SK-N-DZ (cell line): ENCODE data around the gene CCNF.

Experiments used
- DNase-seq: peaks from one replicate; pipeline ENCODE4 v3.0.0-alpha.2; 2015; ENCODE audit warnings: low spot score

Gene CCNF

DNA sequence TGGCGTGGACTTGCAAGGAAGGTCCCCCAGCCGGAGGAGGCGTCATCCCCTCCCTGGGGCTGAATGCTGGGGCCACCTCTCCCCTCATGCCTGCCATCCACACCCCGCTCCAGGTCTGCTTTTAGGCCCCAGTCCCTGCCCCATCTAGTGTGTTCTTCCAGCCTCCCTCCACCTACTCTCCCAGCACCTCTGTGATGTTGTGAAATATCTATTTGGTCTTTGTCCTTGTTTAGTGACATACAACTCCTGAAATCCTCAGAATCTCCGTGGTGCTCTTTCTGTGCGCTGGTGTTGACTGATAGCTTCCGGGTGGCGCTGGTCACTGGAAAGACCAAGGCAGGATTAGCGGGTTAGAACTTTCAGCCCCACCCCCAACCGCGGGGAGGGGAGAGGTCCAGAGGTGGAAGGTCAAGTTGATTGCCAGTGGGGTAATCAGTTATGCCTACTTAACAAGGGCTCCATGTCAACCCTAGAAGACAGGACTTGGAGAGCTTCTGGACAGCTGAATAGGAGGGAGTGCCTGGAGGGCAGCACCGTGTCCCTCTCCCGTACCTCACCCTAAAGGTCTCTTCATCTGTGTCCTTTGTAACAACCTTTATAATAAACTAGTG lies 55.8 kb downstream of the CCNF start:
- no peak for DNase-seq

DNA sequence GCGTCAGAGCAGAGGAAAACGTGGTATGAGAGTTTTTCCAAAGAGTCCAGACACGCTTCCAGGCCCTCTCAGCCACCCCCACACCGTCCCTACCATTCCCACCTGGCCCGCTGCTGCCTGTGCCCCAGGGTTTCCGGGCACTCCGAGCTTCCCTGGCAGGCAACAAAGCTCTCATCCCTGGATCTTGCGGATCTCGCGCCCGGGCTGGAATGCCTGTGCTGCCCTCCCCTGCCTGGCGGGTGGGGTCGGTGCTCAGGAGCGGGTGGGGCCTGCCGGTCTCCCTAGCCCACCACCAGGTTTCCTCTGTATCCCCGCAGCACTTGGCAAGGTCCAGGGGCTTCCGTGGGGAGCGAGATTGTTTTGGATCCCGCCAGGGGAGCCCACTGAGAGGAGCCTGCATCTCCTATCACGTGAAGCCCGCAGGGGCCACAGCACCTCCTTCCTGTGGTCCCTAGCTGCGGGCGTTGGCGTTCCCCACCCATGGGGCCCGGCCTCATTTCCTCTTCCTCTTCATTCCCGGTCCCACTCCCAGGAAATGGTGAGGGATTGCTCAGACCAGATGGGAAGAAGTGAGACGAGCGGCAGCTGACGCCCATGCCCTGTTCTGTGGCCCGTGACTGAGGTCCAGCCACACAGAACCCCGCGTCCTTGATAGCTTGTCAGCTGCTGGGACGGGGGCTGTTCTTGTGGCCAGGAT lies 56.7 kb downstream of the CCNF start:
- DNase-seq: no peak

DNA sequence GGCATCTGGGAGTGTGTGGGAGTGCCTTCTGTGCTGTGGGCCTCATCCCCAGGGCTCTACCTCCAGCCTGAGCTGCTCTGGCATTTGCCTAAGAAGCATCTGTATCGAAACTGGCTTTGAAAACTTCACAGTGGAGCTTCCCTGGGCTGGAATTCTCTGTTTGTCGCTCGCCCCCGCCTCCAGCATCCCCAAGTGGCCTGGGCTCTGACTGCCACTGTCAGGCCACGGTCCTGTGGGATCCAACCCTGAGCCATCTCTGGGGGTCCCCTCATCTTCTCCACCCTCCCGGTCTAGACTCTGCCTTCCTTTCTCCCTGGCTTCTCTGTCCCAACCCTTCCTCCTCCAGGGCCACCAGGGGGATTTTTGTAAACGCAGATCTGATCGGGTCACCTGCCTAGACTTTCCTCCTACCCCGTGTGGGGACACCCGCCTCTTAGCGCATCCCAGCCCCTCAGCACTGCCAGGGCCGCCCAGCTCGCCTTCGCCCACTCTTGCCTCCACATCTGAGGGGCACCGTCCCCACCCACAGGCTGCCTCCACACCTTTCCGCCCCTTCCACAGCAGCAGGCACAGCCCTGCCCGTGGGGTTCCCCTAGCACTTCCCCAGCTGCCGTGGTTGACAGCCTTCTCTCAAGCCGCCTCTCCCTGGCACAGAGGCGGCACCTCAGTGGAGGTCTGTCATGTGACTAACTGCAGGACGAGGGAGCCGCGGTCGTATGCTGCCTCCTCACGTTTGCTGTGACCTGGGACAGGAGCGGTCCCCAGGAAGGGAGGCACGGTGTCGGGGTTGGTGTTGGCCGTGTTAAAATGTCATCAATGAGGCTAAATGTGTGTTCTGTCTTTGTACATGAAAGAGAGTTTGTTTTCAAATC lies 57.6 kb downstream of the CCNF start:
- no peak for DNase-seq

DNA sequence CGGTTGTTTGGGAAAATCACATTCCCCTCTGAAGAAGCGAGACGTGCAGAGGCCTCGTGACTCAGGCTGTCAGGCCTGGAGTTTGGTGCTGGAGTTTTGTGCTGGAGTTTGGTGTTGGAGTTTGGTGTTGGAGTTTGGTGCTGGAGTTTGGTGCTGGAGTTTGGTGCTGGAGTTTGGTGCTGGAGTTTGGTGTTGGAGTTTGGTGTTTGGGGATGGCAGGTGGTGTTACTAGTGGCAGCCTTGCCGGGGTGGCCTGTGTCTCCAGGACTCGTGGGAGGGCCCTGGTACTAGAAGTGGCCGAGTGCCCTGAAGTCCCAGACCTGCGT lies 58.2 kb downstream of the CCNF start:
- no peak for DNase-seq

DNA sequence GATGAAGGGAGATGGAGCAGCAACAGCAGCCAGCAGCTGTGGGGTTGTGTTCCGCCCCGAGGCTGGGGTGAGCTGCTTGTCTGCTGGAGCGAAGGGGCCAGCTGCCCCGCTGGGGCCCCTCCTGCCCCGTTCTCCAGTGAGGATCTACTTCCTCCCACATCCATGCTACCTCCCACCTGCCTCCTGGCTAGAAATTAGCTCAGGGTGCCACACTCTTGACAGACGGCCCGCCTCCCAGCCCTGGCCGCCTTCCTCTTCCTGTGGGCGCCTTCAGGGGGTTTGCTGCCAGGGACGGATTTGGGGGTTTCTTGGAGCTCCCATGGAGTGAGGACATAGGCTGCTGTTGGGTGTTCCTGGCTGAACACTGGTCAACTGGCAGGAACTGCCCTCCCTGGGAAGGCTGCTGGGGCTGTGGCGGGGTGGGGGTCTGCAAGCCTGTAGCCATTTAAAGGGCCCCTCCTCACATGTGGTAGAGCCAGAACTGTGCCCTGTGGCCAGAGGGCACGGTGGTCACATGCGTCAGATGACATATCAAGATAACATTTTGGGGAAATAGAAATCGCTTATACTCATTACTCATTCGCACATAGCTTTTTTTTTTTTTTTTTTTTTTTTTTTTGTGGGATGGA lies 58.8 kb downstream of the CCNF start:
- no peak for DNase-seq

DNA sequence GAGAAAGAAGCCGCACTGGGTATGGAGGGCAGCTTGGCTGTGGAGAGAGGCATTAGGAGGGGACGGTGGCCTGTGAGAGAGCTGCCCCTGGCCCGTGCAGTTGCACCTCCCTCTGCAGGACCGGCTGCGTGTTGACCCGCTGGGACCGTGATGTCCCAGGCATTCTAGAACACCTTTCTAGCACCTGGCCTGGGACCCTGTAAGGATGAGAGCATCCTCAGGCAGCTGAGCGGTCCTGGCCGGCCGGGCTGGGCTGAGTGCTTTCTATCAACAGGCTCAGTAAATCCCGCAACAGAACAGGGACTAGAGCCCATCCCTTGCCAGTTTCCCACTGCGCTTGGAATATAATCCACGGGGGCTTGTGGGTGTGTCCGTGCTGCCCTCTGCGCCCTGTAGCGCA lies 60.3 kb downstream of the CCNF start:
- DNase-seq: no peak

DNA sequence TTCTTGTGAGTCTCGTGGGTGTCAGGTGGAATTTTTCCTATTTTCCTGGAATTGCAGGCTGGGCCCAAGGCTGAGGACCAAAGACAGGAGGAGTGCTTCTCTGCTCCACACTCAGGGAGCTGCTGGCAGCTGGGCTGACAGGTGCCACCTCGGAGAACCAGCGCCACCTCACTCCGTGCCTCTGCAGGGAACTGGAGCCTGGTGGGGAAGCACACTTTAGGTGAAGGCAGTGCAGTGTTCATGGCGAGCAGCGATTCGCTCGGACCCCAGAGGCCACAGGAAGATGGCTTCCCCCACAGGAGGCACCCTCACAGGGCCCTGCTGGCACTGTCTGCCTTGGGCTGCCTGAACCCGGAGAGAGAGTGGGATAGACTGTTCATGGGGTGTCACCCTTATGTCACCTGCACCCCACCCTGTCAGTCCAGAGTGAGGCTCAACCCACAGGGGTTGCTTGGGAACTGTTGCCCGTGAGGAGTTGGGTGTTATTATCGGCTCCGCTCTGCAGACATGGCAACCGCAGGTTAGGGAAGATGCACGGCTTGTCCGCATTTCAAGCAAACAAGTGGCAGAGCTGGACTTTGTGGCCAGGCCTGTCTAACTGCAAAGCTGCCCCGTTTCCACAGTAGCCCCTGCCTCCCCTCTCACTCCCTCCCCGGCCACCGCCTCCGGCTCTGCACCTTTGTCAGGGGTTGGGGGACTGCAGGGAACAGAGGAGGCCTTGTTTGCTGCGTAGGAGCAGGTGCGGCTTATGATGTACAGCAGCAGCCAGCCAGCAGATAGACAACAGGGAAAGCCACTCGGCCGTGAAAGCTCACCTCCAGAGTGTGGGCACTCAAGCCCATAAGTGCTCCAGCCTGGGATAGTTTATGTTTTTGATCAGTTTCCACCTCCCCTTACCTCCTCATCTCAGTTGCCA lies 61.2 kb downstream of the CCNF start:
- no peak for DNase-seq

DNA sequence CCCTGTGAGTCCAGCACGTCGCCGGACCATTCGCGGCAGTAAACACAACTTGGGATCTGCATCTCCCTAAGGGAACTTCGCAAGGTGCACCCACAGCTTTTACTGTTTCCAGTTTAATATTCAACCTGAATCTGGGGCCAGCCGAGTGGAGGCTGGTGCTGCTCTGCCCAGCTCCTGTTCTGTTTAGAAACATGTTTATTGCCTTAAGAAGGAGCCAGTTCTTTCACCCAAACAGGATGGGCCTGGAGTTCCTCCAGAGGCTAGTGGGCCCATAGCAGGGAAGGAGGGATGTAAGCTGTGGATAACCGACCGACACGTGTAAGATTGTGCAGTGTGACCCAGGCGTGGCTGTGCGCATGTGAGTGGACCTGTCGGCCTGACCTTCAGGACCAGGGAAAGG lies 63.0 kb downstream of the CCNF start:
- no peak for DNase-seq

DNA sequence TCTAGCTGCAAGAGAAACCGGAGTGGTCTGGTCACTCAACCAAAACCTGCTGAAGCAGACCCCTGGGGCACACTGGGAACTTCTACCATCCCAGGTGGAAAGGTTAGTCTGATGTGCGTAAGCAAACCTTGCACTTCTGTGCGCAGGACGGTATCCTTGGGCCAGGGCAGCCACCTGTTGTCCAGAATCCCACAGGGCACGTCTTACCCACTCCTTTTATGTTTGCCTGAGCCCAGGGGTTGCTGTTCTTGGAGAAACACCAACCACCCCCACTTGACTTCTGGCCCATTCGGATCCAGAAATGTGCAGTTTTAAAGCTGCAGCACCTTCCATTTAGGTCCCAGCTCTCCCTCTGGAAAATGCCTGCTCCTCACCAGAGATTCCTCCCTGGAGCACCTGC lies 64.4 kb downstream of the CCNF start:
- DNase-seq: no peak

DNA sequence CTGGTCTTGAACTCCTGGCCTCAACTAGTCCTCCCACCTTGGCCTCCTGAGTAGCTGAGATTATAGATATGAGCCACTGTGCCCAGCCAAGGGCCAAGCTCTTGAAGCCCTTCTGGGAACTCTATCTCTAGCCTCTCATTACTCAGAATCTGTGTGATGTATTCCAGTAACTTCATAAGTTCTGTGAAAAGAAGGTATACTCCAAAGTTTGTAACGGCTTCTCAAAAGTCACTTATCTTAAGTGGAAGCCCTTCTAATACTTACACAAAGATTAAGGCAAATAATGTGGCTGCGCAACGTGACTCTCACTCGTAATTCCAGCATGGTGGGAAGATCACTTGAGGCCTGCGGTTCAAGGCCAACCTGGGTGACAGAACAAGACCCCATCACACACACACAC lies 65.4 kb downstream of the CCNF start:
- DNase-seq: no peak

DNA sequence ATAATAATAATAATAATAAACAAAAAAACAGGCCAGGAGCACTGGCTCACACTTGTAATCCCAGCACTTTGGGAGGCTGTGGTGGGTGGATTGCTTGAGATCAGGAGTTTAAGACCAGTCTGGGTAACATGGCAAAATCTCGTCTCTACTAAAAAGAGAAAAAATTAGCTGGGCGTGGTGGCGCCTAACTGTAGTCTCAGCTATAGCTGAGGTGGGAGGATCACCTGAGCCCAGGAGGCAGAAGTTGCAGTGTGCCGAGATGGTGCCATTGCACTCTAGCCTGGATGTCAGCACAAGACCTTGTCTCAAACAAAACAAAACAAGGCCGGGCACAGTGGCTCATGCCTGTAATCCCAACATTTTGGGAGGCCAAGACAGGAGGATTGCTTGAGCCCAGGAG lies 65.8 kb downstream of the CCNF start:
- DNase-seq: no peak

DNA sequence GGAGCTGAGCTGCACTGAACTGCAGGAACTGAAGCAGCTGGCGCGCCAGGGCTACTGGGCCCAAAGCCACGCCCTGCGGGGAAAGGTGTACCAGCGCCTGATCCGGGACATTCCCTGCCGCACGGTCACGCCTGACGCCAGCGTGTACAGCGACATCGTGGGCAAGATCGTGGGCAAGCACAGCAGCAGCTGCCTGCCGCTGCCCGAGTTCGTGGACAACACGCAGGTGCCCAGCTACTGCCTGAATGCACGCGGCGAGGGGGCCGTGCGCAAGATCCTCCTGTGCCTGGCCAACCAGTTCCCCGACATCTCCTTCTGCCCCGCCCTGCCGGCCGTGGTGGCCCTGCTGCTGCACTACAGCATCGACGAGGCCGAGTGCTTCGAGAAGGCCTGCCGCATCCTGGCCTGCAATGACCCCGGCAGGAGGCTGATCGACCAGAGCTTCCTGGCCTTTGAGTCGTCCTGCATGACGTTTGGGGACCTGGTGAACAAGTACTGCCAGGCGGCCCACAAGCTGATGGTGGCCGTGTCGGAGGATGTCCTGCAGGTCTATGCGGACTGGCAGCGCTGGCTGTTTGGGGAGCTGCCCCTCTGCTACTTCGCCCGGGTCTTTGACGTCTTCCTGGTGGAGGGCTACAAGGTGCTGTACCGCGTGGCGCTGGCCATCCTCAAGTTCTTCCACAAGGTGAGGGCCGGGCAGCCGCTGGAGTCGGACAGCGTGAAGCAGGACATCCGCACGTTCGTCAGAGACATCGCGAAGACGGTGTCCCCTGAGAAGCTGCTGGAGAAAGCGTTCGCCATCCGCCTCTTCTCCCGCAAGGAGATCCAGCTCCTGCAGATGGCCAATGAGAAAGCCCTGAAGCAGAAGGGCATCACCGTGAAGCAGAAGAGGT lies 67.2 kb downstream of the CCNF start:
- no peak for DNase-seq

DNA sequence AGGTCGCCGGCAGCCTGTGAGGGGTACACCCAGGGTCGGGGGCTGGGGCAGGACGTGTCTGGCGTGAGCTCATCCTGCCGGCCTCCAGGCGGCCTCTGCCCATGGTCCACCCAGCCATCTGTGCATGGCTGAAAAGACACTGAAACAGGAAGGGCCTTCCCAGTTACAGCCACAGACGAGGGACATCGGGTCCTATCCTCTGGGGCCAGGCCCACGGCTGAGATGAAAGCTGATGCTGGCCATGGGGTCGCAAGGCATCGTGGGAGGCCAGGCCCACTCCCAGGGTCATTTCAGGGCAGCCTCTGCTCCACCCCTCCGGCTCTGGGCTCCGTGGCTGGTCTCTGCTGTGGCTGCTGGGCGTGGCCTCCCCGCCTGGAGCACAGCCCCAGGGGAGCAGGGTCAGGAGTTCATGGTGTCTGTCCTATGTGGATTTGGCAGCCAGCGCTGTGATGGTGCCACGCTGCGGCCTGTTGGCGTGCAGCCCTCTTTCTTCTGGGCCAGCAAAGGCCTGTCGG lies 67.9 kb downstream of the CCNF start:
- DNase-seq: peak; percentile 98

DNA sequence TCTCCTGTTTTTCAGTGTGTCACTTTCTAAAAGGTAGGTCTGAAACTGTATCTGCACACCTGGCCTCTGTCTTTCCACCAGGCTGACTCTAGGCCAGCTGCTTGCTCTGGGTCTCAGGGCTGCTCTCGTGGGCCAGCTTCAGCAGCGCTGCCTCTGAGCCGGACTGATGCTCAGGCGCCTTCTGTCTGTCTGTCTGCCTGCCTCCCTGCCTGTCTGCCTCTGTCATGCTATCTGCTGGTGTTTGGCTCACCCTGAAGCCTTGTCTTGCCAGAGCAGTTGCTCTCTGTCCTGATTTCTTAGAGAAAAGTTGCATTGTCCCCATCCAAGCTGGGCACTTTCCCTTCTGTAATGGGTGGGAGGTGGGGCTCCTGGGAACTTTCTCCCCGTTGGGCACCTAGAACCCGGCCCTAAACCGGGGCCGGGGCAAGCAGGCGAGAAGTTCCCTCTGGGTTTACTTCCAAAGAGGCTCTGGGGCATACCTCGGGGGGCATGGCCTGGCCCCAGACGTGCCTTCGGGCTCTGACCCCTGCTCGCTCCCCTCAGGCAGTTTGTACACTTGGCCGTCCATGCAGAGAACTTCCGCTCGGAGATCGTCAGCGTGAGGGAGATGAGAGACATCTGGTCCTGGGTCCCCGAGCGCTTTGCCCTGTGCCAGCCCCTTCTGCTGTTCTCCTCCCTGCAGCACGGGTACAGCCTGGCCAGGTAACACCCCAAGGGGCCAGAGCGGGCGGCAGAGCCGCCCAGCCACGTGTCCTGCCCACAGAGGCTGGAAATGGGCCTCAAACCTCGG lies 68.6 kb downstream of the CCNF start:
- DNase-seq: no peak

DNA sequence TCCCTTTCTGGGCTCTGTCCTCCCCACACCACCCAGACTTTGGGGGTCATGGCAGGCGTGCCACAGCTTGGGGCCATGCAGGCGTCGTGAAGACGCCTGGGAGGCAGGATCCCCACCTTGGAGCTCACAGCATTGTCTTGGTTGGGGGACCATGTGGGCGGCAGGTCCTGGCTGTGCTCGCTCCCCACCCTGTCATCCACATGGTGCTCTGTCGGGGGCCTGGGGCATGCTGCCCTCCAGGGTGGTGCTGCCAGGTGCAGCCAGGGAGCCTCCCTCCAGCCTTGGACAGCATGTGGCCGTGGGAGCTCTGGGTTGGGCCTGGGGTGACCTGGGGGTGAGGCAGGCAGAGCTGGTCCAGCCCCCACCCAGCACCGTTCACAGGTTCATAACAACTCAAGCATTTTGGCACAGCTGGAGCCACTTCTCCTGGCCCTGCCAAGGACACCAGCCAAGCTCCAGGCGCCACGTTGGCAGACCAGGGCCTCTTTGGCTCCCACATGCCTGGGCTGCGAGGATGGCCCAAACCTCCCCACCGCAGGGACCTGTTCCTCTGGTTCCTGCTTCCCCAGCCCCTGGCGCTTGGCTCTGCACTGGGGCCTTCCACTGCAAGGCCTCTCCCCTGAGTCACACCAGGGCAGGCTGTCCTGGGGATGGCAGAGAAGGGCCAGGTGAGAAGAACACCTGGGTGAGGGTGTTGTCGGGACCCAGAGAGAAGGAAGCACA lies 69.4 kb downstream of the CCNF start:
- DNase-seq: no peak

DNA sequence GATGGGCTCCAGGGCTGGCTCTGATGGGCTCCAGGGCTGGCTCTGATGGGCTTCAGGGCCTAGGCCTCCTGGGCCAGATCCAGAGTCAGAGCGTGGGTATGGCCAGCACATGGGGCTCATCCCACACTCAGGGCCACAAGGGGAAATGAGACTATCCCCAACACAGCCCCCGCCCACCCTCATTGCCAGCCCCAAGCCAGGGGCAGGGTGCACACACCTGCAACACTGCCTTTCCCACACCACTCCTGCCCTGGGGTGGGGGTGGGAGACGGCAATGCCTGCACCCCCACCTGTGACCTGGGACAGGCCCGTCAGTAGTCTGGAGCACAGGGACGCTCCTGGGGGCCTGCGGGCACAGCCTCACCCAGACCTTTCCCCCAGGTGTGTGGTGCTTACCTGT lies 70.2 kb downstream of the CCNF start:
- no peak for DNase-seq

DNA sequence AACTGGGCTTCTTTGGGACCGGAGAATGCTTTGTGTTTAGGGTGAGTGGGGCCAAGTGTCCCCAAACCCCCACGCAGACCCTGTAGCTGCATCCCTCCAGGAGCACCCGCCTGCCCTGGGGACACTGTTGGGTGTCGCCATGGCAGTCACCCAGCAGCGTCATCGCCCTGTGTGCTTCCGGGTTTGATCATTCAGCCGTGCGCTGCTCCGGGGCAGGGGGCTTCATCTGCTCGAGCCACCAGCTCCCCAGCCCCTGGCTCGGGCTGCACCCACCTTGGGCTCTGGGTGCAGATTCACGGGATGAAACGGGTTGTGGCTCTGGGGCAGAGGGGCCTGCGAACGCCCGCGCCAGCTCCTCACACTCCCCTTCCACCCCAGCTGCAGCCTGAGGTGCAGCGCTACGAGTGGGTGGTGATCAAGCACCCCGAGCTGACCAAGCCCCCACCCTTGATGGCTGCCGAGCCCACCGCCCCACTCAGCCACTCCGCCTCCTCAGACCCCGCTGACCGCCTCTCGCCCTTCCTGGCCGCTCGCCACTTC lies 70.7 kb downstream of the CCNF start:
- no peak for DNase-seq

DNA sequence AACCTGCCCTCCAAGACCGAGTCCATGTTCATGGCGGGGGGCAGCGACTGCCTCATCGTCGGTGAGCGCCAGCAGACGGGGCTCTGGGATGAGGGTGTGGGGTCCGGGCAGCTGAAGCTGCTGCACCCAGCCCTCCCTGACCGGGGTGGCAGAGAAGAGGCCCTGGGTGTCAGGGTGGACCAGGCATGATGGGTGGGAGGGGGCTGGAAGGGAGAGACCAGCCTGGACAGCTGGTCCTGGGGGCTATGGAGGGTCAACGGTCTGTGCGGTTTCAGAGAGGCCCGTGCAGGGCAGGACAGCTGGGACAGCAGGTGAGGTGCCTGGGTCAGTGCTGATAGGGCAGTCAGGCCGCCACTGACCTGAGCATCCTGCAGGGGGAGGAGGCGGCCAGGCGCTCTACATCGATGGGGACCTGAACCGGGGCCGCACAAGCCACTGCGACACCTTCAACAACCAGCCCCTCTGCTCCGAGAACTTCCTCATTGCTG lies 71.2 kb downstream of the CCNF start:
- no peak for DNase-seq
